Measurements from ENCODE around the gene CCDC178. TPM values are rescaled to one million over a fixed set of nuclear protein-coding genes. Genes with fewer than 3 reads are reported as not detected.
"Not testable (repeated sequence)": the region's sequence is repeated elsewhere in the genome, so short reads cannot be mapped to it uniquely, and the experiment has no call there.

The CCDC178 gene
- total RNA-seq, 4 donors from 2014 or later, result 1.2 to 2.2 (median 1.7) TPM; not detected in 1

- intact Hi-C loops (cut with DNase I), result no loop called here
- no peaks in the 10 kb centered on the region for H3K27me3 ChIP-seq
- no peak overlapping the region for H3K27ac ChIP-seq (replicated peaks in 1 of 4)
- no peaks in the 10 kb centered on the region for H3K36me3 ChIP-seq
- 65% methylated on average over 3 of the region's 3 CpGs for WGBS
- no peaks in the 10 kb centered on the region for H3K4me1 ChIP-seq
- no peak for DNase-seq (ENCODE audit: extremely low spot score)
- TF ChIP-seq EP300 (IDR thresholded peaks at IDR 0.05) (no peak), POLR2A (IDR thresholded peaks at IDR 0.05; ENCODE audit: low read depth) (no peak), POLR2AphosphoS5 (IDR thresholded peaks at IDR 0.05) (no peak)
- TF ChIP-seq, protein P1, sequence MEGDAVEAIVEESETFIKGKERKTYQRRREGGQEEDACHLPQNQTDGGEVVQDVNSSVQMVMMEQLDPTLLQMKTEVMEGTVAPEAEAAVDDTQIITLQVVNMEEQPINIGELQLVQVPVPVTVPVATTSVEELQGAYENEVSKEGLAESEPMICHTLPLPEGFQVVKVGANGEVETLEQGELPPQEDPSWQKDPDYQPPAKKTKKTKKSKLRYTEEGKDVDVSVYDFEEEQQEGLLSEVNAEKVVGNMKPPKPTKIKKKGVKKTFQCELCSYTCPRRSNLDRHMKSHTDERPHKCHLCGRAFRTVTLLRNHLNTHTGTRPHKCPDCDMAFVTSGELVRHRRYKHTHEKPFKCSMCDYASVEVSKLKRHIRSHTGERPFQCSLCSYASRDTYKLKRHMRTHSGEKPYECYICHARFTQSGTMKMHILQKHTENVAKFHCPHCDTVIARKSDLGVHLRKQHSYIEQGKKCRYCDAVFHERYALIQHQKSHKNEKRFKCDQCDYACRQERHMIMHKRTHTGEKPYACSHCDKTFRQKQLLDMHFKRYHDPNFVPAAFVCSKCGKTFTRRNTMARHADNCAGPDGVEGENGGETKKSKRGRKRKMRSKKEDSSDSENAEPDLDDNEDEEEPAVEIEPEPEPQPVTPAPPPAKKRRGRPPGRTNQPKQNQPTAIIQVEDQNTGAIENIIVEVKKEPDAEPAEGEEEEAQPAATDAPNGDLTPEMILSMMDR (IDR thresholded peaks at IDR 0.05), result no peak
- no peak overlapping the region for H3K4me3 ChIP-seq
- no peaks in the 10 kb centered on the region for H3K9me3 ChIP-seq
These were observed 255.6 kb downstream of the CCDC178 start for GRCh38 chr18:33184958-33185357.

- no peaks in the 10 kb centered on the region for H3K27me3 ChIP-seq
- TF ChIP-seq, protein P1 (IDR thresholded peaks at IDR 0.05), result no peak
- TF ChIP-seq POLR2AphosphoS5 (IDR thresholded peaks at IDR 0.05), result no peak
- TF ChIP-seq EP300 (IDR thresholded peaks at IDR 0.05), result no peak
- TF ChIP-seq POLR2A (IDR thresholded peaks at IDR 0.05; ENCODE audit: low read depth), result no peak
- intact Hi-C loops (cut with DNase I), result no loop called here
- no peak overlapping the region for H3K27ac ChIP-seq (replicated peaks in 1 of 4)
- H3K4me3 ChIP-seq, result no peak overlapping the region
- H3K36me3 ChIP-seq, result no peaks in the 10 kb centered on the region
- no peaks in the 10 kb centered on the region for H3K9me3 ChIP-seq
- DNase-seq (ENCODE audit: extremely low spot score), result no peak
- WGBS, result 46% methylated on average over 3 of the region's 3 CpGs
- no peaks in the 10 kb centered on the region for H3K4me1 ChIP-seq
These were observed 256.3 kb downstream of the CCDC178 start for GRCh38 chr18:33184175-33184574.

DNA sequence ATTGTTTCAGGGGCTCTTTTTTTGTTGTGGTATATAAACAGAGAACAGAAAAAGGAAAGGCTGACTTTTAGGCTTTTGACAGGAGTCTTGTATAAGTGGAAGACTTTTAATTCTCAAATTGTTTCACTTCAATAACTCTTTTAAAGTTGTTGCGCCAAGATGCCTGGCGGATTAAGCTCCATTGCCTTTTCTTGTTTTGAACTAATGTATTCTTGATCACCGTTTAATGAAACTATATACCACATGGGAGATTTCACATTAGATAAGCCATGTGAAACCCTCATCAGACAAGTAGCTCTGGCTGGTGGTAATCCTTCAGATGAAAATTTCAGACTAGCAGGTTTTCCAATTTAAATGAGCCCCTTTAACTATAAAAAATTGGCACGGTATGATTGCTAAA is 257.4 kb downstream of the CCDC178 start:
- Histone ChIP-seq H3K36me3 (no peaks in the 10 kb centered on the region), H3K9me3 (no peaks in the 10 kb centered on the region), H3K4me1 (no peaks in the 10 kb centered on the region), H3K27ac (replicated peaks in 1 of 4) (no peak overlapping the region), H3K4me3 (no peak overlapping the region), H3K27me3 (no peaks in the 10 kb centered on the region)
- TF ChIP-seq POLR2A (IDR thresholded peaks at IDR 0.05; ENCODE audit: low read depth), result no peak
- no peak for TF ChIP-seq POLR2AphosphoS5 (IDR thresholded peaks at IDR 0.05)
- no peak for TF ChIP-seq EP300 (IDR thresholded peaks at IDR 0.05)
- TF ChIP-seq, protein P1 (IDR thresholded peaks at IDR 0.05), result no peak
- 89% methylated on average over 4 of the region's 4 CpGs for WGBS
- intact Hi-C loops (cut with DNase I), result no loop called here
- no peak for DNase-seq (ENCODE audit: extremely low spot score)

DNA sequence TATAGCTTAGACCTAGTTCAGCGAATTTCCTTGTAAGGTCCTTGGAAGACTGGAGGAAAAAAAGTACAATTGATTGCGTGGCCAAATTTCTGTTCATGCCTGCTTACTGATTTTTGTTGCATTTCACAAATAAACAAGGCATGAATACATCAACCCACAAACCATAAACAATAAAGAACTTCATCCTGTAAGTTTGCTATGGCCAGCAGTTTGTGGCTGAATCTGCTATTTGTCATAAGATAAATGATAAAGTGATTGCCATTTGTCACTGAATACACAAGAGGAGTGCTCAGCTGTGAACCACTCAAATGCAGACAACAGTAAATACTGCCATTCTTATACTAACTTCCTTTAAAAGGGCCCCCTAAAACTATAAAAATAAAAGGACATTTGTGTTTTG is 259.5 kb downstream of the CCDC178 start:
- TF ChIP-seq POLR2AphosphoS5 (IDR thresholded peaks at IDR 0.05) (no peak), POLR2A (IDR thresholded peaks at IDR 0.05; ENCODE audit: low read depth) (no peak), EP300 (IDR thresholded peaks at IDR 0.05) (no peak)
- TF ChIP-seq, protein P1 (IDR thresholded peaks at IDR 0.05), result no peak
- Histone ChIP-seq H3K36me3 (no peaks in the 10 kb centered on the region), H3K27me3 (no peaks in the 10 kb centered on the region), H3K4me1 (no peaks in the 10 kb centered on the region), H3K4me3 (no peak overlapping the region), H3K27ac (replicated peaks in 1 of 4) (no peak overlapping the region), H3K9me3 (no peaks in the 10 kb centered on the region)
- no peak for DNase-seq (ENCODE audit: extremely low spot score)
- 63% methylated on average over 2 of the region's 2 CpGs for WGBS
- intact Hi-C loops (cut with DNase I), result no loop called here

DNA sequence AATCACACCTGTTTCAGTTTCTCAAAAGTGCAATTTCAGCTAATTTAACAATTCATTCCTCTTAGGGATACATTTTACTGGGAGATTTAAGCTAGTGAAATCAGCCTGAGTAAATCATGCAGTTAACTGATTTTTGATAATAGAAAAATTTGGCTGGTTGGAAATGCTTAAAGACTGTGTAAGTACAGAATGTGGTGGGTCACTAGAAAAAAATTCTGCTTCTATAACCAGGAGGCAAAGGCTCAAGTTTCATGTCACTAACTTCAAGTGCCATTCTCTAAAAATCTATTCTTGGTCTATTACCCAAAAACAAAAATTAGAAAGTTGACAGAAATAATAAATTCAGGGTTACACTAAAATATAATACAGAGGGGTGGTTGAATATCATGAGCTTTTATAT is 271.3 kb downstream of the CCDC178 start:
- Histone ChIP-seq H3K27ac (replicated peaks in 1 of 4) (no peak overlapping the region), H3K4me3 (no peak overlapping the region), H3K9me3 (no peaks in the 10 kb centered on the region), H3K27me3 (no peaks in the 10 kb centered on the region), H3K36me3 (no peaks in the 10 kb centered on the region), H3K4me1 (no peaks in the 10 kb centered on the region)
- TF ChIP-seq POLR2AphosphoS5 (IDR thresholded peaks at IDR 0.05) (no peak), POLR2A (IDR thresholded peaks at IDR 0.05; ENCODE audit: low read depth) (no peak), EP300 (IDR thresholded peaks at IDR 0.05) (no peak)
- TF ChIP-seq, protein P1 (IDR thresholded peaks at IDR 0.05), result no peak
- no peak for DNase-seq (ENCODE audit: extremely low spot score)
- intact Hi-C loops (cut with DNase I), result no loop called here

DNA sequence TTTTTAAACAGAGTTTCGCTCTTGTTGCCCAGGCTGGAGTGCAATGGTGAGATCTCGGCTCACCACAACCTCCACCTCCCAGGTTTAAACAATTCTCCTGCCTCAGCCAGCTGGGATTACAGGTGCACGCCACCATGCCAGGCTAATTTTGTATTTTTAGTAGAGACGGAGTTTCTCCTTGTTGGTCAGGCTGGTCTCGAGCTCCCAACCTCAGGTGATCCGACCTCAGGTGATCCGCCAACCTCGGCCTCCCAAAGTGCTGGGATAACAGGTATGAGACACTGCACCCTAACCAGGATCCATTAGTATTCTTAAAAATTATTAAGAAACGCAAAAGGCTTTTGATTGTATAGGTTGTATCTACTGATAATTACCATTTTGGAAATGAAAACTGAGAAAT is 276.4 kb downstream of the CCDC178 start:
- H3K36me3 ChIP-seq; H3K9me3 ChIP-seq; intact Hi-C loops (cut with DNase I); H3K27ac ChIP-seq (replicated peaks in 1 of 4); H3K27me3 ChIP-seq; H3K4me1 ChIP-seq; DNase-seq (ENCODE audit: extremely low spot score); H3K4me3 ChIP-seq: not testable (repeated sequence)
- 91% methylated on average over 9 of the region's 9 CpGs for WGBS

Data from esophagus muscularis mucosa (tissue), 4 donors.